KMS-11 (cell line): Measurements from ENCODE around the gene IQCM.

Experiments used
- H2AFZ ChIP-seq: fragments of 200-600 bp; sonication (generic); 2 replicates; pipeline ENCODE4 v1.6.1; 2016; ENCODE audit warnings: antibody characterized with exemption, mixed run types, low read depth
- H3K27ac ChIP-seq: fragments of 200-600 bp; sonication (generic); 2 replicates; pipeline ENCODE4 v1.6.1; 2016; ENCODE audit warnings: mild to moderate bottlenecking, mixed run types
- H3K27me3 ChIP-seq: fragments of 200-600 bp; sonication (generic); 2 replicates; pipeline ENCODE4 v1.6.1; 2017; ENCODE audit warnings: mild to moderate bottlenecking, low read depth, mixed run types, moderate library complexity; ENCODE audit not compliant: insufficient read depth
- H3K36me3 ChIP-seq: fragments of 200-600 bp; sonication (generic); 2 replicates; pipeline ENCODE4 v1.6.1; 2017; ENCODE audit warnings: mild to moderate bottlenecking, mixed run types; ENCODE audit not compliant: insufficient read depth
- H3K4me1 ChIP-seq: fragments of 200-600 bp; sonication (generic); 2 replicates; pipeline ENCODE4 v1.6.1; 2016; ENCODE audit warnings: mild to moderate bottlenecking, low read depth, mixed run types; ENCODE audit not compliant: poor library complexity, severe bottlenecking
- H3K4me2 ChIP-seq: fragments of 200-600 bp; sonication (generic); 2 replicates; pipeline ENCODE4 v1.7.0; 2016; ENCODE audit warnings: mild to moderate bottlenecking, mixed run types
- H3K4me3 ChIP-seq: fragments of 200-600 bp; sonication (generic); IDR thresholded peaks from 2 replicates; pipeline ENCODE4 v1.6.1; 2017; ENCODE audit warnings: low read depth, low read length, mixed read lengths; ENCODE audit not compliant: insufficient read depth
- H3K79me2 ChIP-seq: fragments of 200-600 bp; sonication (generic); 2 replicates; pipeline ENCODE4 v1.6.1; 2016; ENCODE audit warnings: low read depth, mixed run types; ENCODE audit not compliant: insufficient read depth
- H3K9ac ChIP-seq: fragments of 200-600 bp; sonication (generic); 2 replicates; pipeline ENCODE4 v1.6.1; 2016; ENCODE audit warnings: mild to moderate bottlenecking, mixed run types
- H4K20me1 ChIP-seq: fragments of 200-600 bp; sonication (generic); 2 replicates; pipeline ENCODE4 v1.6.1; 2016; ENCODE audit warnings: mild to moderate bottlenecking, mixed run types; ENCODE audit not compliant: insufficient read depth
- CTCF ChIP-seq: fragments of 200-600 bp; sonication (generic); conservative IDR thresholded peaks from 2 replicates; pipeline ENCODE4 v1.6.1; 2017; ENCODE audit warnings: low read depth, mild to moderate bottlenecking, antibody characterized with exemption, low read length, moderate library complexity, mixed read lengths

IQCM gene

GRCh38 chr4:149751174-149751573 lies 64.5 kb downstream of the IQCM start:
- H3K79me2 ChIP-seq, result no peaks in the 10 kb centered on the region
- H3K4me1 ChIP-seq, result no peaks in the 10 kb centered on the region
- no peaks in the 10 kb centered on the region for H3K27me3 ChIP-seq
- no peak overlapping the region for H3K4me3 ChIP-seq
- H3K4me2 ChIP-seq, result no peak overlapping the region
- H3K27ac ChIP-seq, result no peak overlapping the region
- H4K20me1 ChIP-seq, result no peaks in the 10 kb centered on the region
- TF ChIP-seq CTCF, result no peak
- no peak overlapping the region for H2AFZ ChIP-seq
- no peaks in the 10 kb centered on the region; the same call in 1 of the 2 replicates for H3K36me3 ChIP-seq
- H3K9ac ChIP-seq, result no peak overlapping the region

GRCh38 chr4:149749784-149750183 lies 65.9 kb downstream of the IQCM start:
- Histone ChIP-seq H2AFZ (no peak overlapping the region), H3K36me3 (no peaks in the 10 kb centered on the region; the same call in 1 of the 2 replicates), H4K20me1 (no peaks in the 10 kb centered on the region), H3K27ac (no peak overlapping the region), H3K9ac (no peak overlapping the region), H3K79me2 (no peaks in the 10 kb centered on the region), H3K4me3 (no peak overlapping the region), H3K4me2 (no peak overlapping the region), H3K4me1 (no peaks in the 10 kb centered on the region), H3K27me3 (no peaks in the 10 kb centered on the region)
- TF ChIP-seq CTCF, result no peak

- Histone ChIP-seq H3K4me3 (no peak overlapping the region), H4K20me1 (no peaks in the 10 kb centered on the region), H3K27me3 (no peaks in the 10 kb centered on the region), H3K36me3 (no peaks in the 10 kb centered on the region), H3K79me2 (no peaks in the 10 kb centered on the region), H3K27ac (no peak overlapping the region), H2AFZ (no peak overlapping the region), H3K4me2 (no peak overlapping the region), H3K4me1 (no peaks in the 10 kb centered on the region), H3K9ac (no peak overlapping the region)
- TF ChIP-seq CTCF, result no peak
Observed at GRCh38 chr4:149747646-149748045, 68.0 kb downstream of the IQCM start.

- TF ChIP-seq CTCF, result no peak
- Histone ChIP-seq H3K4me3 (no peak overlapping the region), H3K4me1 (no peaks in the 10 kb centered on the region), H3K27me3 (no peaks in the 10 kb centered on the region), H3K4me2 (no peak overlapping the region), H3K36me3 (no peaks in the 10 kb centered on the region), H4K20me1 (no peaks in the 10 kb centered on the region), H2AFZ (no peak overlapping the region), H3K27ac (no peak overlapping the region), H3K9ac (no peak overlapping the region), H3K79me2 (no peaks in the 10 kb centered on the region)
Observed at GRCh38 chr4:149746276-149746675, 69.4 kb downstream of the IQCM start.
